ENCODE results near the gene MUC5AC. TPM values are rescaled to one million over a fixed set of nuclear protein-coding genes. Genes with fewer than 3 reads are reported as not detected.
"Not testable (repeated sequence)": the region's sequence is repeated elsewhere in the genome, so short reads cannot be mapped to it uniquely, and the experiment has no call there.

MUC5AC gene
- total RNA-seq, 1 experiment from 2014 or later = under 0.01 TPM

GRCh38 chr11:1181853-1182535 is 24.2 kb downstream of the MUC5AC start:
- Mint-ChIP-seq H3K4me3 (no peak overlapping the region), H3K27me3 (ENCODE audit: low read depth) (no peaks in the 10 kb centered on the region), H3K27ac (no peak overlapping the region), H3K9me3 (no peaks in the 10 kb centered on the region), H3K4me1 (no peaks in the 10 kb centered on the region), H3K36me3 (no peaks in the 10 kb centered on the region)
- DNase-seq (ENCODE audit: low spot score) (no peak), ATAC-seq (no peak)
- POLR2A ChIA-PET = no interaction called here
- CTCF ChIA-PET = no interaction called here
- no peak for TF ChIP-seq HMGXB4 (CRISPR knock-in tag; IDR thresholded peaks at IDR 0.05)
- no peak for TF ChIP-seq ZNF512 (CRISPR knock-in tag; IDR thresholded peaks at IDR 0.05; ENCODE audit: borderline replicate concordance)

GRCh38 chr11:1184139-1184538 is 26.4 kb downstream of the MUC5AC start:
- H3K4me1 Mint-ChIP-seq; ATAC-seq; POLR2A ChIA-PET; DNase-seq (ENCODE audit: low spot score); H3K9me3 Mint-ChIP-seq; H3K27ac Mint-ChIP-seq; H3K27me3 Mint-ChIP-seq (ENCODE audit: low read depth); H3K4me3 Mint-ChIP-seq; CTCF ChIA-PET; H3K36me3 Mint-ChIP-seq: not testable (repeated sequence)

GRCh38 chr11:1188451-1189130 is 30.8 kb downstream of the MUC5AC start:
- CTCF ChIA-PET; H3K4me1 Mint-ChIP-seq; H3K4me3 Mint-ChIP-seq; H3K27ac Mint-ChIP-seq; H3K9me3 Mint-ChIP-seq; ATAC-seq; H3K36me3 Mint-ChIP-seq; H3K27me3 Mint-ChIP-seq (ENCODE audit: low read depth); POLR2A ChIA-PET: not testable (repeated sequence)
- DNase-seq (ENCODE audit: low spot score) = peak; percentile 1

GRCh38 chr11:1189816-1190215 is 32.1 kb downstream of the MUC5AC start:
- H3K4me1 Mint-ChIP-seq; H3K36me3 Mint-ChIP-seq; H3K4me3 Mint-ChIP-seq; H3K27ac Mint-ChIP-seq; DNase-seq (ENCODE audit: low spot score); CTCF ChIA-PET; POLR2A ChIA-PET; H3K9me3 Mint-ChIP-seq; H3K27me3 Mint-ChIP-seq (ENCODE audit: low read depth); ATAC-seq: not testable (repeated sequence)

GRCh38 chr11:1191786-1192470 is 34.2 kb downstream of the MUC5AC start:
- H3K4me3 Mint-ChIP-seq; CTCF ChIA-PET; DNase-seq (ENCODE audit: low spot score); H3K9me3 Mint-ChIP-seq; H3K27me3 Mint-ChIP-seq (ENCODE audit: low read depth); ATAC-seq; POLR2A ChIA-PET; H3K27ac Mint-ChIP-seq; H3K4me1 Mint-ChIP-seq; H3K36me3 Mint-ChIP-seq: not testable (repeated sequence)

- no peak overlapping the region for H3K4me3 Mint-ChIP-seq
- ChIA-PET CTCF (no interaction called here), POLR2A (no interaction called here)
- ATAC-seq (no peak), DNase-seq (ENCODE audit: low spot score) (peak; percentile 9)
- H3K4me1 Mint-ChIP-seq = no peaks in the 10 kb centered on the region
- H3K27me3 Mint-ChIP-seq (ENCODE audit: low read depth) = peaks cover 4% of the 10 kb centered on the region
- H3K27ac Mint-ChIP-seq = no peak overlapping the region
- no peaks in the 10 kb centered on the region for H3K36me3 Mint-ChIP-seq
- peaks cover 5% of the 10 kb centered on the region for H3K9me3 Mint-ChIP-seq
- TF ChIP-seq ZNF219 (CRISPR knock-in tag; IDR thresholded peaks at IDR 0.05; ENCODE audit: borderline replicate concordance) (no peak), ZNF281 (CRISPR knock-in tag; IDR thresholded peaks at IDR 0.05) (no peak), IRF2 (CRISPR knock-in tag; IDR thresholded peaks at IDR 0.05; ENCODE audit: borderline replicate concordance, low read depth) (no peak), ARID4B (CRISPR knock-in tag; IDR thresholded peaks at IDR 0.05; ENCODE audit: borderline replicate concordance) (no peak)
These were observed 35.1 kb downstream of the MUC5AC start for GRCh38 chr11:1192741-1193325.
